HepG2 (cell line): ENCODE data around the gene SLC39A2. TPM values are rescaled to one million over a fixed set of nuclear protein-coding genes. Genes with fewer than 3 reads are reported as not detected.
A peak's percentile ranks its signal among the peaks of the same experiment; 100 is the strongest.

ENCODE experiments used
- DNMT1 ChIP-seq: sonication (generic); formaldehyde crosslinking; IDR thresholded peaks from 2 replicates; pipeline ENCODE4 v1.5.1; 2020; ENCODE audit warnings: mild to moderate bottlenecking, missing genetic modification reagents
- FOXO4 ChIP-seq: sonication (generic); formaldehyde crosslinking; conservative IDR thresholded peaks from 2 replicates; pipeline ENCODE4 v1.8.1; 2023; ENCODE audit warnings: missing genetic modification reagents
- GABPA ChIP-seq, 2 experiments: IDR thresholded peaks; 2 replicates each; pipeline ENCODE4 v1.6.1; 2011 to 2016; ENCODE audit warnings: low read depth in 2 of 2, low read length in 1 of 2, missing biosample characterization in 1 of 2, missing genetic modification characterization in 1 of 2
- HNRNPL ChIP-seq: fragments of 200-400 bp; formaldehyde crosslinking; IDR thresholded peaks from 2 replicates; pipeline ENCODE4 v1.6.1; 2017; ENCODE audit warnings: mild to moderate bottlenecking, low read depth, low read length
- MXI1 ChIP-seq: IDR thresholded peaks from 3 replicates; pipeline ENCODE4 v1.6.1; 2012; ENCODE audit warnings: low read depth, low read length, inconsistent platforms, borderline replicate concordance
- MZF1 ChIP-seq: sonication (generic); formaldehyde crosslinking; IDR thresholded peaks from 2 replicates; pipeline ENCODE4 v1.8.1; 2023; ENCODE audit warnings: mild to moderate bottlenecking, missing genetic modification reagents, borderline replicate concordance
- NFIB ChIP-seq: sonication (generic); formaldehyde crosslinking; IDR thresholded peaks from 2 replicates; pipeline ENCODE4 v1.9.0; 2021; ENCODE audit warnings: missing genetic modification reagents, mild to moderate bottlenecking, borderline replicate concordance
- POLR2G ChIP-seq: fragments of 200-400 bp; formaldehyde crosslinking; IDR thresholded peaks from 2 replicates; pipeline ENCODE4 v1.6.1; 2018; ENCODE audit warnings: mild to moderate bottlenecking, low read depth, low read length, moderate library complexity
- TOE1 ChIP-seq: sonication (generic); formaldehyde crosslinking; IDR thresholded peaks from 2 replicates; pipeline ENCODE4 v1.4.0; 2020; ENCODE audit warnings: mild to moderate bottlenecking, missing genetic modification reagents
- ZBTB14 ChIP-seq: sonication (generic); formaldehyde crosslinking; IDR thresholded peaks from 2 replicates; pipeline ENCODE4 v1.4.0; 2020; ENCODE audit warnings: missing genetic modification reagents
- ZBTB3 ChIP-seq: sonication (generic); formaldehyde crosslinking; IDR thresholded peaks from 2 replicates; pipeline ENCODE4 v1.4.0; 2020; ENCODE audit warnings: low read depth, mild to moderate bottlenecking, moderate library complexity, missing genetic modification reagents, borderline replicate concordance
- ZNF224 ChIP-seq: sonication (generic); formaldehyde crosslinking; IDR thresholded peaks from 2 replicates; pipeline ENCODE4 v1.5.0; 2020; ENCODE audit warnings: mild to moderate bottlenecking, missing genetic modification reagents
- ZNF292 ChIP-seq: sonication (generic); formaldehyde crosslinking; IDR thresholded peaks from 2 replicates; pipeline ENCODE4 v1.8.1; 2022; ENCODE audit warnings: mild to moderate bottlenecking, low read depth, missing genetic modification reagents, borderline replicate concordance
- ZNF318 ChIP-seq: sonication (generic); formaldehyde crosslinking; IDR thresholded peaks from 2 replicates; pipeline ENCODE4 v1.4.0; 2020; ENCODE audit warnings: mild to moderate bottlenecking, missing genetic modification reagents
- ZNF362 ChIP-seq: sonication (generic); formaldehyde crosslinking; IDR thresholded peaks from 2 replicates; pipeline ENCODE4 v1.4.0; 2020; ENCODE audit warnings: missing genetic modification reagents, mild to moderate bottlenecking, borderline replicate concordance
- ZNF547 ChIP-seq: sonication (generic); formaldehyde crosslinking; IDR thresholded peaks from 2 replicates; pipeline ENCODE4 v1.5.1; 2020; ENCODE audit warnings: mild to moderate bottlenecking, missing genetic modification reagents
- ZNF83 ChIP-seq: sonication (generic); formaldehyde crosslinking; IDR thresholded peaks from 2 replicates; pipeline ENCODE4 v1.4.0; 2020; ENCODE audit warnings: missing genetic modification reagents, mild to moderate bottlenecking, borderline replicate concordance
- ZNF891 ChIP-seq: sonication (generic); formaldehyde crosslinking; IDR thresholded peaks from 2 replicates; pipeline ENCODE4 v1.5.0; 2020; ENCODE audit warnings: mild to moderate bottlenecking, missing genetic modification reagents
- polyA plus RNA-seq, 8 experiments: library from polyadenylated mRNA; depleted of rRNA in 3 of 8; stranded (reverse) in 7 of 8; unstranded in 1 of 8; fragments of >200 nt; fragmentation: Illumina TruSeq in 4 of 8; extraction: Trizol in 4 of 8; gene quantifications; 2 replicates each; pipeline versions ENCODE4 v1.2.1 to v1.2.3, GENCODE V29; 2011 to 2016; ENCODE audit warnings: low read depth in 4 of 8, missing spikeins in 1 of 8, mixed read lengths in 1 of 8; ENCODE audit not compliant: insufficient read depth in 1 of 8
- total RNA-seq, 5 experiments: library from RNA; depleted of rRNA; stranded (reverse); fragments of >200 nt; fragmentation: Illumina TruSeq; extraction: Trizol; gene quantifications; 2 replicates each; pipeline ENCODE4 v1.2.3, GENCODE V29; 2016; ENCODE audit warnings: low read depth in 1 of 5

The SLC39A2 gene
- total and polyA plus RNA-seq, 2 of the 13 experiments (the other 11 are each of a cell fraction or from before 2014, with no cell fraction given) = 0.08 to 0.11 TPM

- TF ChIP-seq DNMT1 (CRISPR knock-in tag) (no peak), TOE1 (CRISPR knock-in tag) (peak; percentile 72; the same call in 1 of the 2 replicates), ZNF362 (CRISPR knock-in tag) (no peak), ZBTB14 (CRISPR knock-in tag) (no peak), ZNF547 (CRISPR knock-in tag) (no peak), MXI1 (no peak), FOXO4 (CRISPR knock-in tag) (no peak), ZNF224 (no peak), POLR2G (no peak), ZNF891 (CRISPR knock-in tag) (no peak), HNRNPL (no peak), ZNF292 (no peak), NFIB (no peak), ZBTB3 (no peak), ZNF318 (CRISPR knock-in tag) (no peak), GABPA (IDR thresholded peaks at IDR 0.05; ENCODE audit: low read depth, low read length) (no peak), GABPA (CRISPR knock-in tag; IDR thresholded peaks at IDR 0.05; ENCODE audit: low read depth) (no peak), MZF1 (CRISPR knock-in tag) (no peak), ZNF83 (CRISPR knock-in tag) (no peak; the same call in 1 of the 2 replicates)
These were observed 15.7 kb downstream of the SLC39A2 start (continued) for GRCh38 chr14:21014761-21015190.
